Posterior vena cava (tissue), 2 donors: ENCODE results near the gene HLA-E. TPM values are rescaled to one million over a fixed set of nuclear protein-coding genes. Genes with fewer than 3 reads are reported as not detected.
"Not testable (repeated sequence)": the region's sequence is repeated elsewhere in the genome, so short reads cannot be mapped to it uniquely, and the experiment has no call there.

Source experiments
- DNase-seq: peaks from one replicate; pipeline ENCODE4 v3.0.0-alpha.2; 2020; ENCODE audit warnings: low spot score
- intact Hi-C, 2 donors: fragments of 100-400 bp; cut with DNase I; formaldehyde crosslinking; loops; one replicate each; pipeline versions ENCODE4 v1.14.1 to v1.14.2; 2022 to 2023
- total RNA-seq, 2 donors: library from RNA; stranded (reverse); fragmentation: NEBNext Ultra II Directional; extraction: Animal tissue kit (Norgen Biotek cat#: 25700); gene quantifications; one replicate each; pipeline ENCODE4 v1.2.1, GENCODE V29; 2021
- donor health status: DM: yes; HTN: yes; CAD: no.
- donor health status: DM: yes; HTN: yes; CAD: no.

HLA-E gene
- total RNA-seq, 2 donors from 2014 or later = 304 to 327 TPM

GRCh38 chr6:30521952-30522351 lies 32.6 kb downstream of the HLA-E start:
- intact Hi-C loops, DNase-seq: not testable (repeated sequence)

GRCh38 chr6:30526444-30526843 lies 37.1 kb downstream of the HLA-E start:
- not testable (repeated sequence) for DNase-seq

GRCh38 chr6:30529349-30529875 lies 40.1 kb downstream of the HLA-E start:
- not testable (repeated sequence) for DNase-seq
- intact Hi-C loops = loop anchor here in 1 of 2 donors (1.0 kb wide), 1 partner anchor 42 kb away; no protein-coding TSS in a partner anchor

More at GRCh38 chr6:30526444-30526843, 37.1 kb downstream of the HLA-E start:
- intact Hi-C loops = not testable (repeated sequence)

- intact Hi-C loops = no loop called here
- no peak for DNase-seq
These were observed 40.7 kb downstream of the HLA-E start for GRCh38 chr6:30530014-30530413.

- intact Hi-C loops = no loop called here
These were observed 44.4 kb downstream of the HLA-E start for GRCh38 chr6:30533460-30534294.

GRCh38 chr6:30537931-30538330 lies 48.6 kb downstream of the HLA-E start:
- no peak for DNase-seq

More at GRCh38 chr6:30533460-30534294, 44.4 kb downstream of the HLA-E start:
- DNase-seq = no peak

GRCh38 chr6:30541515-30542403 lies 52.5 kb downstream of the HLA-E start:
- peak; percentile 86 for DNase-seq
- intact Hi-C loops = loop anchor here in 1 of 2 donors (5.0 kb wide), 2 partner anchors 56 to 59 kb away; no protein-coding TSS in a partner anchor

More at GRCh38 chr6:30537931-30538330, 48.6 kb downstream of the HLA-E start:
- intact Hi-C loops = no loop called here

- intact Hi-C loops = loop anchor here in 1 of 2 donors (5.0 kb wide), 2 partner anchors 55 to 60 kb away; no protein-coding TSS in a partner anchor
- no peak for DNase-seq
These were observed 53.1 kb downstream of the HLA-E start for GRCh38 chr6:30542404-30542725.

GRCh38 chr6:30542915-30543314 lies 53.6 kb downstream of the HLA-E start:
- no peak for DNase-seq
- intact Hi-C loops = loop anchor here in 1 of 2 donors (5.0 kb wide), 2 partner anchors 54 to 61 kb away; no protein-coding TSS in a partner anchor

Other genes starting within 250 kb of the HLA-E start
- 10 to 100 TPM; 10.1 to 12.1 TPM for gene TRIM39, start 162.6 kb upstream of the HLA-E start, total RNA-seq
- 10 to 100 TPM; 27.9 to 30.0 TPM for gene RPP21, start 144.4 kb upstream of the HLA-E start, total RNA-seq
- gene GNL1, start 67.0 kb downstream of the HLA-E start, total RNA-seq = 10 to 100 TPM; 52.2 to 59.6 TPM
- gene PRR3, start 67.8 kb downstream of the HLA-E start, total RNA-seq = 1 to 10 TPM; 5.4 to 8.3 TPM
- gene ABCF1, start 81.9 kb downstream of the HLA-E start, total RNA-seq = 10 to 100 TPM; 39.4 to 42.3 TPM
- gene PPP1R10, start 127.7 kb downstream of the HLA-E start, total RNA-seq = 10 to 100 TPM; 35.2 to 50.7 TPM
- 10 to 100 TPM; 27.8 to 29.6 TPM for gene MRPS18B, start 128.3 kb downstream of the HLA-E start, total RNA-seq
- 1 to 10 TPM; 5.2 to 7.2 TPM for gene ATAT1, start 137.4 kb downstream of the HLA-E start, total RNA-seq
- gene C6orf136, start 157.6 kb downstream of the HLA-E start, total RNA-seq = 10 to 100 TPM in 1 of 2 donors, 1 to 10 TPM in 1; 8.5 to 13.4 TPM
- 10 to 100 TPM; 17.6 to 22.5 TPM for gene DHX16, start 183.5 kb downstream of the HLA-E start, total RNA-seq
- 100 to 1,000 TPM in 1 of 2 donors, 10 to 100 TPM in 1; 70.0 to 111 TPM for gene PPP1R18, start 197.1 kb downstream of the HLA-E start, total RNA-seq
- 10 to 100 TPM; 14.6 to 15.5 TPM for gene NRM, start 201.5 kb downstream of the HLA-E start, total RNA-seq
- 10 to 100 TPM; 24.4 to 25.0 TPM for gene MDC1, start 227.8 kb downstream of the HLA-E start, total RNA-seq
- gene TUBB, start 230.8 kb downstream of the HLA-E start, total RNA-seq = 100 to 1,000 TPM; 342 to 378 TPM